ENCODE measurements around the gene MAPK8IP3.

MAPK8IP3 gene

DNA sequence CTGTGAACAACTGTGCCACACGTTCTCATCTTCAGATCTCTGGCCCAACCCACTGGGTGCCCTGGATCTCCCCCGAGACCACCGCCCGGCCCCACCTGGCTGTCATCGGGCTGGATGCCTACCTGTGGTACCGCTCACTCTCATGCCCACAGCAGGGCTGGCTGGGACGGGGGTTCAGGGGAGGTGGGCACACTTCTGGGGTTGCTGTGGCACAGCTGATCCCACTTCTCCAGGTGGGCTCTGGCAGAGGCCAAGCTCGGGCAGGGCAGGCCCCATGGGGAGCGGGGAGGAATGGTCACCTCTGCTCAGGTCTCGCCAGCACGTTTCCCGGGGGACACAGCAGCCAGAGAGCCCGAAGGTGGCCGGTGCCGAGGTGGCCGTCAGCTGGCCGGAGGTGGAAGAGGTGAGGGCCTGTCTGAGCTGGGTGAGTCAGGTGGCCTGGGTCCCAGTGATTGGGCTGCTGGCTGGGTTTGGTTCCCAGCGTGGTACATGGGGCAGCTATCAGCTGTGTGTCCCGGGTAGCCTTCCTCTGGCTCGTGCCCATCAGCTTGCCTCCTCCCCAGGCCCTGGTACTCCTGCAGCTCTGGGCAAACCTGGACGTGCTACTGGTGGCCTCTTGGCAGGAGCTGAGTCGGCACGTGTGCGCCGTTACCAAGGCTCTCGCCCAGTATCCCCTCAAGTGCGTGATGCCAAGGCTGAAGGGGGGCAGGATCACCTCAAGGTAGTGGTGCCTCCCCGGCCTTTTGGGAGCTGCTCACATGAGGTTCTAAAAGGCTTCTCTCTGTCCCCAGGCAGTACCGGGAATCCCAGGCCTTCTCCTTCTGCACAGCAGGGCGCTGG is 69.2 kb downstream of the MAPK8IP3 start:
- DNase-seq (no peak), ATAC-seq (replicated peaks) (no peak)
- Mint-ChIP-seq H3K27ac (peak overlapping the region in 1 of 2 donors; percentile 10), H3K4me3 (peak overlapping the region; percentile 31 to 49), H3K27me3 (no peaks in the 10 kb centered on the region), H3K36me3 (ENCODE audit: insufficient read depth) (peaks cover 48% of the 10 kb centered on the region), H3K9me3 (no peaks in the 10 kb centered on the region), H3K4me1 (ENCODE audit: low read depth in 2 of 2) (peaks cover 15 to 17% of the 10 kb centered on the region in 2 donors)

DNA sequence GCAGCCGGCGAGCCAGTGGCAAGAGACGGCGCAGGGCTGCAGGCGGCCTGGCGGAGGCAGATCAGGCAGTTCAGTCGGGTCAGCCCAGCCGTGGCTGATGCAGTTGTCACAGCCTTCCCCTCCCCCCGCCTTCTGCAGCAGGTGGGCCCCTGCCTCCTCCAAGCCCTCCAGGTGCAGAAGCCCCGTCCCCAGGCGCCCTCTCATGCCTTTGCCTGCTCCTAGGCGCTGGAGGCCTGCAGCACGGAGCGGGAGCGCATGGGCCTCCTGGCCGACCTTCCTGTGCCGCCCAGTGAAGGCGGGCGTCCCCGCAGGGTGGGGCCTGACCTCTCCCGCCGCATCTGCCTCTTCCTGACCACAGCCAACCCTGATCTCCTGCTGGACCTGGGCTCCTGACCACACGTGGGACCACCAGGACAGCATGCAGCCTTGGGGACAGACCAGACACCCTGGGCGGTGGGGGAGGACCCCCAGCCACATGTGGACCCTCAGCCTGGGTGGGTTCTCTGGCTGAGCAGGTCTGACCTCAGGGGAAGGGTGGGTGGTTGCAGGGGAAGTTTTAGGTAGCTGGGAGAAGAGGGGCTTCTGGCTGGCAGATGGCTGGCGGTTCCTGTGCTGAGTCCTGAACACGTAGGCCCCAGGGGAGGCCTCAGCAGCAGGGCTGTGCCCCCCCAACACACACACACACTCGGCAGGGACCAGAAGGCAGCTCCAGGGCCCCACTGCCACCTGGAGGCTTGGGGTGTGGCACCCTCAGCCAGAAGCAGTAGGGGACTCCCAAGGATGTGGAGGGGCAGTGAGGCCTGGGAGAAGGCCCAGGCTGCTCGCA is 70.1 kb downstream of the MAPK8IP3 start:
- peak overlapping the region; percentile 10 to 72 for H3K27ac Mint-ChIP-seq
- H3K4me3 Mint-ChIP-seq = no peak overlapping the region
- H3K4me1 Mint-ChIP-seq (ENCODE audit: low read depth in 2 of 2) = peaks cover 12 to 15% of the 10 kb centered on the region in 2 donors
- H3K36me3 Mint-ChIP-seq (ENCODE audit: insufficient read depth) = peaks cover 48% of the 10 kb centered on the region
- ATAC-seq (replicated peaks) (no peak), DNase-seq (no peak)
- no peaks in the 10 kb centered on the region for H3K9me3 Mint-ChIP-seq
- no peaks in the 10 kb centered on the region for H3K27me3 Mint-ChIP-seq

DNA sequence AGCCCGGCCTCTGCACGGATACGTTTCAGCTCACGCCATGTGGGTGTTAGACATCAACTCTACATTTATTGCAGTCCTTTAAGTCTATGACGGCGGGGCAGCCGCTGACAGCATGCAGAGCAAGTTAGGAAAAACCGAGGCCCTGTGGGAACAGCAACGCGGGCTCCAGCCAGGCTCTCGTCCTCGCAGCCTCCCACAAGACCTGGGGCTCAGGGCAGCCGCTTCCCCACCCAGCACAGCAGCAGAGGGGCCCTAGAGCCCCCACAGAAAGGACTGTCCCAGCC is 70.6 kb downstream of the MAPK8IP3 start:
- peaks cover 14 to 18% of the 10 kb centered on the region in 2 donors for H3K4me1 Mint-ChIP-seq (ENCODE audit: low read depth in 2 of 2)
- DNase-seq = no peak
- H3K27me3 Mint-ChIP-seq = no peaks in the 10 kb centered on the region
- H3K4me3 Mint-ChIP-seq = no peak overlapping the region
- H3K27ac Mint-ChIP-seq = peak overlapping the region in 1 of 2 donors; percentile 72
- H3K36me3 Mint-ChIP-seq (ENCODE audit: insufficient read depth) = peaks cover 51% of the 10 kb centered on the region
- no peaks in the 10 kb centered on the region for H3K9me3 Mint-ChIP-seq
- ATAC-seq (replicated peaks) = no peak

DNA sequence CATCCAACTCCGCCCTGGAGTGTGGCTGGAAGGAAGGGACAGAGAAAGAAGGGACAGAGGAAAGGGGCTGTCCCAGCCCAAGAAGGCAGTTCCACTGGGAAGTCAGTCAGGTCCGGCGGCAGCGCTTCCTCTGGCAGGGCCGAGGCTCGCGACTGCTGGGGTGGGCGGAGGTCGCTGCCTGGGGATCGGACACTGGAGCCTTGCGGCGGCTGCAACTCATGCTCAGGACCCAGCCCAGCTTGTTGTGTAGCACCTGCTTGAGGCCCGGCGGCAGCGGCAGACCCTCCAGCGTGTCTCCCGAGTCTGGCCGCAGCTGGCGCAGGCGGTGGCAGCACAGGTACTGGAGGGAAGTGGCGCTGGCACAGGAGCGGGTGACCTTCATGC is 71.0 kb downstream of the MAPK8IP3 start:
- no peaks in the 10 kb centered on the region for H3K27me3 Mint-ChIP-seq
- H3K36me3 Mint-ChIP-seq (ENCODE audit: insufficient read depth) = peaks cover 51% of the 10 kb centered on the region
- ATAC-seq (replicated peaks) = no peak
- H3K9me3 Mint-ChIP-seq = no peaks in the 10 kb centered on the region
- H3K4me3 Mint-ChIP-seq = no peak overlapping the region
- DNase-seq = no peak
- peaks cover 14 to 18% of the 10 kb centered on the region in 2 donors for H3K4me1 Mint-ChIP-seq (ENCODE audit: low read depth in 2 of 2)
- H3K27ac Mint-ChIP-seq = peak overlapping the region in 1 of 2 donors; percentile 72

DNA sequence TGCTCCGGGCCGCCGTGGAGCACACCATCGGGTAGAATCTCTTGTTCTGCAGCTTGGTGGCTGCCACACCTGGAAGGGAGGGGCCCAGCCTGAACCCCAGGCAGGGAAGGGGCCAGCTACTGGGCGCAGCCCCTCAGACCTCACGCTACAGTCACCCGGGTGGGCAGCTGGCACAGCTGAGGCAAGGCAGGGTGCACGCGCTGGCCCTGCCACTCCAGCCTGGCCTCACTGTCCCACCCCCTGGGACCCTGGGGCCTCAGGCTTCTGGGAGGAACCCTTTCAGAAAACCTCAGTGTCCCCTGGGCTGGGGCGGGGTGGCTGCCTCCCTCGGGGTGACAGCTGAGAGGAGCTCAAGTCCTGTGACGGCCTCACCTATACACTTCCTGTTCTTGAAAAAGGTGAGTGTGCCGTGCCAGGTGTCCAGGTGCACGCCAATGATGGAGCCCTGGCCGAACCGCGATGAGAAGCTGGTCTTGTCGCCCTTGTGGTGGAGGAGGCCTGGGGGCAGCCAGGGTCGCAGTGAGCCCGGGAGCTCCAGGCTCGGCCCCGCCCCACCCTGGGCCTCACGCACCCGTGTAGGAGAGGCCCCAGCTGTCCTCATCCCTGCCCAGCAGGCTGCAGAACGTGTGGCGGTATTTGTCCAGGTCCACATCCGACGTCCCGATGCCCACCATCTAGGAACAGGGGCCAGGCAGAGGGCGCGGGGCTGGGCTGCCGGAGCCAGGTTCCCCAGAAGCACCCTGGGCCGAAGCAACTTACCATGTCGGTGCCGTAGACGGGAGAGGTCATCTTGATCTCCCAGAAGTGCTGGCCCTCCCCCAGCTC is 71.6 kb downstream of the MAPK8IP3 start:
- peaks cover 48% of the 10 kb centered on the region for H3K36me3 Mint-ChIP-seq (ENCODE audit: insufficient read depth)
- ATAC-seq (replicated peaks) (no peak), DNase-seq (no peak)
- H3K4me1 Mint-ChIP-seq (ENCODE audit: low read depth in 2 of 2) = peaks cover 9 to 13% of the 10 kb centered on the region in 2 donors
- no peak overlapping the region for H3K27ac Mint-ChIP-seq
- no peaks in the 10 kb centered on the region for H3K27me3 Mint-ChIP-seq
- no peaks in the 10 kb centered on the region for H3K9me3 Mint-ChIP-seq
- no peak overlapping the region for H3K4me3 Mint-ChIP-seq

DNA sequence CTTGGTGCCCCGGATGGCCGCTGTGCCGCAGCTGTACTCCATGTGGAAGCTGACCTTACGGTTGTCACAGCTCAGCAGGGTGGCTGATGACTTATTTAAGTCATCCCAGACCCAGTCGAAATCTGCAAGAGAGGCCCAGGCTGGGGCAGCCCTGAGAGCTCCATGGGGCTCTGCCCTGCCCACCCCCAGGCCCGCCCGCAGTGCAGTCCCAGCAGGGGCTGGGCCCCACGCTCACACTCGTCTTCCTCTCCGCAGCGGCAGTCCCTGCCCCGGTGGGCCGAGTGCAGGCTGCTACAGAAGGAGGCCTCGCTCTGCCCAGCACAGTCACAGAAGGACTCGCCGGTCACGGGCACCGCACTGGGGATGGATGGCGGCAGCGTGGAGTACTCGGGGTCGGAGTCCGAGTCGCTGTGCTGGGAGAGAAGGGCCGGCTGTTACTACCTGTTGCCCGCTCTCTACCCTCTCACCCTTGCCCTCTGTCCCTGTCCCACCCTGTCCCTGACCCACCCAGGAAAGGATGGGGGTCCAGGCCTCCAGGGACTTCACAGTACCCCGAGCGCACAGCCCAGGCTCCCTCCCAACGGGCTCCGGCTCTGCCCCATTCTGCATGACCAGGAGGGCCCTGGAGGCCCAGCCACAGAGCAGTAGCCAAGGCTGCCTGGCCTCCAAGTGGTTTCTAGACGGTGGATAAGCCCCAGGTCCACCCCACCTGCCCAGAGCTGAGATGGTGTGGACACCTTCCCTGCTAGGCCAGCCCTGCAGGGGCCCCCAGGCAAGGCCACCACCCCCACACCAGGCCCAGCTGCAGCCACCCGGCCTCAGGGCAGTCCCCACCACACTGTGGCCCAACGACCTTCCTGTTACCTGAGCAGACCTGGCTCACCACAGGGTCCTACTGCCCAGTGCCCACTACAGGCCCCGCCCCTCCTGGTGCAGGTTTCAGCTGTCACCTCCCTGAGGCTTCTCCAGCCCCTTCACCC is 72.5 kb downstream of the MAPK8IP3 start:
- H3K36me3 Mint-ChIP-seq (ENCODE audit: insufficient read depth) = peaks cover 50% of the 10 kb centered on the region
- H3K27me3 Mint-ChIP-seq = no peaks in the 10 kb centered on the region
- no peak for DNase-seq
- no peak for ATAC-seq (replicated peaks)
- peak overlapping the region in 1 of 2 donors; percentile 11 for H3K4me3 Mint-ChIP-seq
- H3K4me1 Mint-ChIP-seq (ENCODE audit: low read depth in 2 of 2) = peaks cover 13% of the 10 kb centered on the region in 2 donors
- H3K27ac Mint-ChIP-seq = peak overlapping the region; percentile 33 to 79
- H3K9me3 Mint-ChIP-seq = no peaks in the 10 kb centered on the region

DNA sequence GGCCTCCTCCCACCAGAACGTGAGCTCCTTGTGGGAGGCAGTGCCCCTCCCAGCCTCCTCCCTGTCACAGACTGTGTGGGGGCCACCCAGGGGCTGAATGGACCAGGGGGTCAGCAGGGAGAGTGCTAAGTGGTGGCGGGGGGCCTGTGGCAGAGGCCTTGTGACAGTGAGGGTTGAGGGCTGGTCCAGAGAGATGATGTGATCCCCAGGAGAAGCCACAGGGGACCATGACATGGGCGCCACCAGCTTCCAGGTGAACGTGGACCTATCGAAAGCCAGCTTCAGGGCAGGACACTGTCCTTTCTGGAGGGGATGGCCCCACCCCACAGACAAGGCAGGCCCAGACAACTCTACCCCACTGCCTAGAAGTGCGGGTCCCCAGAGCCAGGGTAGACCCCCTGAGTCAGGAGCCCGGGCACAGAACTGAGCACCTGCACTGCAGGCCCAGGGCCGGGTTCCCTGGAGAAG is 73.3 kb downstream of the MAPK8IP3 start:
- H3K4me3 Mint-ChIP-seq = peak overlapping the region in 1 of 2 donors; percentile 11
- H3K36me3 Mint-ChIP-seq (ENCODE audit: insufficient read depth) = peaks cover 46% of the 10 kb centered on the region
- H3K27me3 Mint-ChIP-seq = no peaks in the 10 kb centered on the region
- H3K4me1 Mint-ChIP-seq (ENCODE audit: low read depth in 2 of 2) = peaks cover 11 to 17% of the 10 kb centered on the region in 2 donors
- no peaks in the 10 kb centered on the region for H3K9me3 Mint-ChIP-seq
- ATAC-seq (replicated peaks) (no peak), DNase-seq (no peak)
- peak overlapping the region; percentile 33 to 79 for H3K27ac Mint-ChIP-seq

DNA sequence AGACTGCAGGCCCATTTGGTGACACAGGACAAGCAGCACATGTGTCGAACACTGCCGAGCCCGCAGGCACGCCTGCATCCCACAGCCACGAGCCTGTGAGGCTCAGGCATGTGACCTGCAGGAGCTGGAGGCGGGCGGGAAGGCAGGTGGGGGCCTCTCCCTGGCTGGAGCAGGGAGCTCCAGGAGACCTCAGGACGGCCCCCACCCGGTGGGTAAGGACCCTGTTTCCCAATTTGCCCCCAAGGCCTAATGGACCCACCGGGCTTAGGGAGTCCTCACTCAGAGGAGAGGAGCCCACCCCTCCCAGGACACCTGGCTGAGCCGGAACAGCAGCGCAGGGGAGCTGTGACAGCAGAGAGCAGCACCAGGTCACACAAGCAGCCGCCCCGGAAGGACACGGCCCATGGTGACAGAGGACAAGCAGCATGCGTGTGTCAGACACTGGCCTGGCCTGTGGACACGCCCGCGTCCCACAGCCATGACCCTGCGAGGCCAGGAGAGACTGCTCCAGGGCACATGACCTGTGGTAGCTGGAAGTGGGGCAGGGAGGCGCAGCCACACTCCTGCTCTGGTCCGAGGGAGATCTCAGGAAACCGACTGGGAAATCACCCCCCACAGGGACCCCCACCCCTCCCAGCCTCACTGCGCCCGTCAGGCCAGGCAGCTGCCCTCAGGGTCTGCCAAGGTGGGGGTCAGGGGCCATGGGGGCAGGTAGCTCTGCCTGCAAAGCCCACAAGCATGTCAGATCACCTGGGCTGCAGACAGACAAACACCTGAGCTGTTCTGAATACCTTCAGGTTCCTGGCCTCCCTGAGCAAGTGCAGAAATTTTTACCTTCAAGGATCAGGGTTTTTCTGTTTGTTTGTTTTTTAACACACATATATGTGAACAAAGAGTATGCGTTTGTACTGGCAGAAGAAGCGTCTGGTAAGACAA is 74.0 kb downstream of the MAPK8IP3 start:
- ATAC-seq (replicated peaks) = no peak
- peaks cover 11 to 17% of the 10 kb centered on the region in 2 donors for H3K4me1 Mint-ChIP-seq (ENCODE audit: low read depth in 2 of 2)
- peak overlapping the region; percentile 27 to 89 for H3K4me3 Mint-ChIP-seq
- no peaks in the 10 kb centered on the region for H3K9me3 Mint-ChIP-seq
- no peak for DNase-seq
- H3K27ac Mint-ChIP-seq = peak overlapping the region in 1 of 2 donors; percentile 10
- peaks cover 45% of the 10 kb centered on the region for H3K36me3 Mint-ChIP-seq (ENCODE audit: insufficient read depth)
- H3K27me3 Mint-ChIP-seq = no peaks in the 10 kb centered on the region

DNA sequence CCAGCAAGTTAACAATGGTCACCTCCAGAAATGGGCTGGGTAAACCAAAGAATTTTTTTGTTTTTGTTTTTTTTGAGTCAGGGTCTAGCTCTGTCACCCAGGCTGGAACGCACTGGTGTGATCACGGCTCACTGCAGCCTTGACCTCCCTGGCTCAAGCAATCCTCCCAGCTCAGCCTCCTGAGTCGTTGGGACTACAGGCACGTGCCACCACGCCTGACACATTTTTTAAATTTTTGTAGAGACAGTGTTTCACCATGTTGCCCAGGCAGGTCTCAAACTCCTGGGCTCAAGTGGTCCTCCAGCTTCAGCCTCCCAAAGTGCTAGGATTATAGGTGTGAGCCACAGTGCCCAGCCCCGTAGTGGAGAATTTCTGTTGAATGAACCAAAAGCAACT is 74.7 kb downstream of the MAPK8IP3 start:
- no peaks in the 10 kb centered on the region for H3K9me3 Mint-ChIP-seq
- H3K27ac Mint-ChIP-seq = no peak overlapping the region
- no peak for ATAC-seq (replicated peaks)
- H3K36me3 Mint-ChIP-seq (ENCODE audit: insufficient read depth) = peaks cover 44% of the 10 kb centered on the region
- DNase-seq = no peak
- no peaks in the 10 kb centered on the region for H3K27me3 Mint-ChIP-seq
- peaks cover 18 to 21% of the 10 kb centered on the region in 2 donors for H3K4me1 Mint-ChIP-seq (ENCODE audit: low read depth in 2 of 2)
- peak overlapping the region; percentile 88 to 89 for H3K4me3 Mint-ChIP-seq

DNA sequence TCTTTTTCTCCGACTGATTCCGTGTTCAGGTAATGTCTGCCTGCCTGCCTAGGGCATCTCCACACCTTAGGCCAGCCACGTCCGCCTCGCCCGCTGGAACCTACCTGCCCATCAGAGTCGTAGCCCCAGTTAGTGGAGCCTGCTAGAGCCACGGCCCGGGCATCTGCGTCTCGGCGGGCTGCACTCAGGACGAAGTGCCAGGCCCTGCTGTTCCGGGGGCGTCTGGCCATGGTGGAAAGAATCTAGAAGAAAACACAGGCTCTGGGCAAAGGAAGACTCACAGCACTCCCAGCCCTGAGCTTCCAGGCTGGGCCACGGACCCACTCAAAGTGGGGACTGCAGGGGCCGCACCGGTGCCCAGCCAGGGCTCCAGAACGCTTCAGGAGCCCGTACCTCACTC is 75.3 kb downstream of the MAPK8IP3 start:
- Mint-ChIP-seq H3K4me3 (peak overlapping the region; percentile 88 to 89), H3K27ac (peak overlapping the region; percentile 88 to 94), H3K9me3 (no peaks in the 10 kb centered on the region), H3K4me1 (ENCODE audit: low read depth in 2 of 2) (peaks cover 19 to 21% of the 10 kb centered on the region in 2 donors), H3K27me3 (no peaks in the 10 kb centered on the region), H3K36me3 (ENCODE audit: insufficient read depth) (peaks cover 44% of the 10 kb centered on the region)
- no peak for ATAC-seq (replicated peaks)
- no peak for DNase-seq

DNA sequence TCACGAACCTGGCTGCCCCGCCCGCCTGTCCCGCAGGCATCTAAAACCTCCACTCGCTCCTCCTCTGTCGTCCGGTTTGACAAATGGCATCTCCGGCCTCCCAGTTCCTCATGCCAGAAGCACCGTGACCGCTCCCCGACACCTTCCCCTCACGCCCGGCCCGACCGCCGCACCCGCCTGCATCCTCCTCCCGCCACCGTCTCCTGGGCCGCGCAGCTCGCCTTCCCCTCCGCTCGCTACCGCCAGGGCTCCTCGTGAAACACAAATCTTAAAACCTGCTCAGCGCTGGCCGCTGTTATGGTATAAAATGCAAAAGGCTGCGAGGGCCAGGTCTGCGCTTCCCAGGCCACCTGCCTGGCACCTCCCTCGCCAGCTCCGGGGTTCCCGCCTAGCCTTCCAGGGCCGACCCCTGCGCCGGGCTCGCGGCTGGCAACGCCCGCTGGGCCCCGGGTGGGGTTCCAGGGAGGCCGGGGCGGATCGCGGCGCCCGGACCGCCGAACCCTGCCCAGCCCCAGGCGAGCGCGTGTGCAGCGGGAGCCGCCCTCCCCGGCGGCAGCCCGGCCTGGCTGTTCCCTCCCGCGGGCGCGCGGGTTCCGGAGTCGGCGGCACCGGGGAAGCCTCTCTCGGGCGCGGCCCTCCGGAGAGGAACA is 75.9 kb downstream of the MAPK8IP3 start:
- peak; percentile 16 for ATAC-seq (replicated peaks)
- H3K27me3 Mint-ChIP-seq = no peaks in the 10 kb centered on the region
- H3K27ac Mint-ChIP-seq = peak overlapping the region; percentile 88 to 94
- no peaks in the 10 kb centered on the region for H3K9me3 Mint-ChIP-seq
- H3K4me3 Mint-ChIP-seq = peak overlapping the region; percentile 88 to 89
- peaks cover 40% of the 10 kb centered on the region for H3K36me3 Mint-ChIP-seq (ENCODE audit: insufficient read depth)
- H3K4me1 Mint-ChIP-seq (ENCODE audit: low read depth in 2 of 2) = peaks cover 19 to 21% of the 10 kb centered on the region in 2 donors
- peak; percentile 28 to 40 (median 34) for DNase-seq
